SH-SY5Y (cell line): Measurements from ENCODE around the gene TBRG4.

Experiments used
- GATA2 ChIP-seq: IDR thresholded peaks from 2 replicates; pipeline ENCODE4 v1.6.1; 2011; ENCODE audit warnings: mild to moderate bottlenecking, low read depth, low read length
- GATA3 ChIP-seq: IDR thresholded peaks from 2 replicates; pipeline ENCODE4 v1.6.1; 2011; ENCODE audit warnings: low read depth, mild to moderate bottlenecking, low read length, moderate library complexity

DNA sequence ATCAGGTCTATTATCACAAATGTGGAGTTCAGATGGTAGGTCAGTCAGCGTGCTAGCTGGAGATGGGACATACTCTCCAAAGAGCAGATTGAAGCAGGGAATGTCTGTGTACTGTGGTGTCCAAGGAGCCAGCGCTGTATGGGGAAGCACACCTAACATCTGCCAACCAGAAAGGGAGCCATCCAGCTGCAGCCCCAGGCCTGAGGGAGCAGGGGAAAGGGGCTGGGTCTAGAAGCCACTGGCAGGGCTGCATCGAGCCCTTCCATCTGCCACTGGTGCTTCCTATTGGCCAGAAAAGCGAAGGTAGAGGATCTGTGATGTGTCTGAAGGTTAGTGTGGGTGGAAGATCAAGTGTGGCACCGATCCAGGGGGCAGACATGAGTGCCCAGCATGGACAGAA is 38.1 kb upstream of the TBRG4 start:
- TF ChIP-seq GATA2, result no peak
- TF ChIP-seq GATA3, result no peak
